Calu3 (cell line): Measurements from ENCODE around the gene THAP4. TPM values are rescaled to one million over a fixed set of nuclear protein-coding genes. Genes with fewer than 3 reads are reported as not detected.

Source experiments
- BruUV-seq: library from RNA; stranded (reverse); fragments of 400-500 nt; replicated peaks from 2 replicates; lab custom pipeline; 2021; lab: Mats Ljungman, UMichigan
- CTCF ChIA-PET: fragments of 300-600 bp; sonication (Branson Sonifier 250); formaldehyde crosslinking; loops from one replicate; lab custom pipeline; 2022; ENCODE audit warnings: antibody characterized with exemption; lab: Charles Lee
- DNase-seq: peaks from one replicate; pipeline ENCODE4 v3.0.0; 2022
- H3K27ac Mint-ChIP-seq: one replicate; pipeline ENCODE4 v1.8.0; 2022; ENCODE audit warnings: mixed read lengths; ENCODE audit not compliant: unreplicated experiment
- H3K27me3 Mint-ChIP-seq: one replicate; pipeline ENCODE4 v1.8.0; 2022; ENCODE audit warnings: mixed read lengths; ENCODE audit not compliant: unreplicated experiment
- H3K36me3 Mint-ChIP-seq: one replicate; pipeline ENCODE4 v1.8.0; 2022; ENCODE audit warnings: mild to moderate bottlenecking, moderate library complexity, mixed read lengths; ENCODE audit not compliant: insufficient read depth, unreplicated experiment
- H3K4me1 Mint-ChIP-seq: one replicate; pipeline ENCODE4 v1.8.0; 2022; ENCODE audit warnings: mild to moderate bottlenecking, low read depth, mixed read lengths; ENCODE audit not compliant: unreplicated experiment
- H3K4me3 Mint-ChIP-seq: one replicate; pipeline ENCODE4 v1.8.0; 2022; ENCODE audit warnings: mild to moderate bottlenecking, low read depth, moderate library complexity, mixed read lengths; ENCODE audit not compliant: unreplicated experiment
- H3K9me3 Mint-ChIP-seq: one replicate; pipeline ENCODE4 v1.8.0; 2022; ENCODE audit warnings: low read depth, mixed read lengths; ENCODE audit not compliant: unreplicated experiment
- CTCF ChIP-seq: fragments of 200-600 bp; IDR thresholded peaks from one replicate; pipeline ENCODE4 v1.8.0; 2022; ENCODE audit warnings: antibody characterized with exemption; ENCODE audit not compliant: unreplicated experiment
- intact Hi-C: fragments of 100-400 bp; cut with micrococcal nuclease; formaldehyde crosslinking; loops from one replicate; pipeline ENCODE4 v1.10.0; 2022; ENCODE audit not compliant: unreplicated experiment
- total RNA-seq: library from RNA; stranded (reverse); gene quantifications from 2 replicates; pipeline ENCODE4 v1.2.3, GENCODE V29; 2022

Gene THAP4
- total RNA-seq, 1 experiment from 2014 or later = 57.5 TPM

GRCh38 chr2:241618829-241619228 lies 18.1 kb downstream of the THAP4 start:
- H3K27me3 Mint-ChIP-seq = no peaks in the 10 kb centered on the region
- peaks cover 21% of the 10 kb centered on the region for H3K36me3 Mint-ChIP-seq
- no peak overlapping the region for H3K27ac Mint-ChIP-seq
- TF ChIP-seq CTCF = no peak
- CTCF ChIA-PET = no interaction called here
- BruUV-seq = no TSS peak
- intact Hi-C loops = no loop called here
- no peak overlapping the region for H3K4me3 Mint-ChIP-seq
- no peak for DNase-seq
- H3K9me3 Mint-ChIP-seq = no peaks in the 10 kb centered on the region
- H3K4me1 Mint-ChIP-seq = peaks cover 19% of the 10 kb centered on the region

GRCh38 chr2:241618296-241618805 lies 18.6 kb downstream of the THAP4 start:
- peaks cover 19% of the 10 kb centered on the region for H3K4me1 Mint-ChIP-seq
- TF ChIP-seq CTCF = no peak
- intact Hi-C loops = no loop called here
- H3K4me3 Mint-ChIP-seq = no peak overlapping the region
- no peaks in the 10 kb centered on the region for H3K27me3 Mint-ChIP-seq
- DNase-seq = no peak
- no peaks in the 10 kb centered on the region for H3K9me3 Mint-ChIP-seq
- BruUV-seq = no TSS peak
- H3K36me3 Mint-ChIP-seq = peaks cover 21% of the 10 kb centered on the region
- CTCF ChIA-PET = interaction anchor here (0.6 kb wide), 1 partner anchor 33 kb away, joined by 5 read pairs; no protein-coding TSS in a partner anchor
- H3K27ac Mint-ChIP-seq = no peak overlapping the region

- Mint-ChIP-seq H3K27ac (no peak overlapping the region), H3K36me3 (peaks cover 21% of the 10 kb centered on the region), H3K4me3 (no peak overlapping the region), H3K27me3 (no peaks in the 10 kb centered on the region), H3K9me3 (no peaks in the 10 kb centered on the region), H3K4me1 (peaks cover 19% of the 10 kb centered on the region)
- CTCF ChIA-PET = interaction anchor here (0.6 kb wide), 1 partner anchor 32 kb away, joined by 5 read pairs; no protein-coding TSS in a partner anchor
- intact Hi-C loops = no loop called here
- no TSS peak for BruUV-seq
- DNase-seq = no peak
- no peak for TF ChIP-seq CTCF
Measured at GRCh38 chr2:241617431-241618154, 19.4 kb downstream of the THAP4 start.

- H3K27me3 Mint-ChIP-seq = no peaks in the 10 kb centered on the region
- BruUV-seq = no TSS peak
- no peak overlapping the region for H3K27ac Mint-ChIP-seq
- CTCF ChIA-PET = interaction anchor here (0.6 kb wide), 1 partner anchor 12 kb away, joined by 7 read pairs; no protein-coding TSS in a partner anchor
- intact Hi-C loops = no loop called here
- H3K36me3 Mint-ChIP-seq = peaks cover 19% of the 10 kb centered on the region
- H3K4me3 Mint-ChIP-seq = no peak overlapping the region
- no peak for TF ChIP-seq CTCF
- no peak for DNase-seq
- H3K4me1 Mint-ChIP-seq = peaks cover 19% of the 10 kb centered on the region
- H3K9me3 Mint-ChIP-seq = no peaks in the 10 kb centered on the region
Measured at GRCh38 chr2:241616168-241617125, 20.5 kb downstream of the THAP4 start.
